OCI-LY3 (cell line): Measurements from ENCODE around the gene BRCC3.

Source experiments
- CTCF ChIP-seq: fragments of 200-600, 300-600 bp; sonication (generic); IDR thresholded peaks from 2 replicates; pipeline ENCODE4 v1.5.1; 2014; ENCODE audit warnings: antibody characterized with exemption, low read length, low read depth
- EZH2phosphoT487 ChIP-seq: fragments of 200-600 bp; shearing (Covaris generic); IDR thresholded peaks from 2 replicates; pipeline ENCODE4 v1.6.1; 2018; ENCODE audit warnings: antibody characterized with exemption, mixed run types, low read depth

- TF ChIP-seq CTCF (peak; percentile 53), EZH2phosphoT487 (no peak)
Measured at GRCh38 chrX:155086202-155086840, 15.0 kb downstream of the BRCC3 start.
